IMR-90 (cell line): ENCODE results near the gene CLEC2A. TPM values are rescaled to one million over a fixed set of nuclear protein-coding genes. Genes with fewer than 3 reads are reported as not detected.

Source experiments
- ATAC-seq: fragments of 200-7000 bp; cut with Tn5 transposase; 2 replicates; pipeline ENCODE4 v1.9.1; 2020; ENCODE audit warnings: low read depth, mild to moderate bottlenecking, moderate library complexity
- BruUV-seq: library from RNA; stranded (reverse); fragments of 400-500 nt; replicated peaks from 2 replicates; lab custom pipeline; 2021; lab: Mats Ljungman, UMichigan
- CTCF ChIA-PET: fragments of 300-600 bp; formaldehyde crosslinking; extraction: SDS; loops from one replicate; lab custom pipeline; 2021; ENCODE audit warnings: antibody characterized with exemption; lab: Yijun Ruan, JAX
- POLR2A ChIA-PET: fragments of 300-600 bp; sonication (Branson Sonifier 250); formaldehyde crosslinking; loops from one replicate; lab custom pipeline; 2022; ENCODE audit warnings: antibody characterized with exemption; ENCODE audit not compliant: unreplicated experiment; lab: Charles Lee
- DNase-seq: peaks from one replicate; pipeline ENCODE4 v3.0.0; 2013
- H2AFZ ChIP-seq: replicated peaks from 2 replicates; pipeline ENCODE3; 2013; ENCODE audit warnings: low read length, mild to moderate bottlenecking; ENCODE audit not compliant: poor library complexity
- H2AK5ac ChIP-seq: 2 replicates; pipeline ENCODE4 v1.6.1; 2013; ENCODE audit warnings: low read depth, low read length, inconsistent platforms
- H2AK9ac ChIP-seq: replicated peaks from 2 replicates; pipeline ENCODE3; 2013; ENCODE audit warnings: mild to moderate bottlenecking, low read depth, low read length, moderate library complexity; ENCODE audit not compliant: poor library complexity
- H2BK120ac ChIP-seq: 2 replicates; pipeline ENCODE4 v1.6.1; 2013; ENCODE audit warnings: low read depth, low read length, inconsistent platforms
- H2BK15ac ChIP-seq: 3 replicates; pipeline ENCODE4 v1.6.1; 2013; ENCODE audit warnings: low read depth, low read length, inconsistent platforms
- H2BK20ac ChIP-seq: 2 replicates; pipeline ENCODE4 v1.6.1; 2013; ENCODE audit warnings: low read depth, mild to moderate bottlenecking, inconsistent platforms, low read length, moderate library complexity
- H2BK5ac ChIP-seq: 2 replicates; pipeline ENCODE4 v1.6.1; 2013; ENCODE audit warnings: mild to moderate bottlenecking, low read depth, low read length, inconsistent platforms; ENCODE audit not compliant: poor library complexity, severe bottlenecking
- H3K14ac ChIP-seq: replicated peaks from 2 replicates; pipeline ENCODE4 v1.6.1; 2013; ENCODE audit warnings: low read depth, low read length, inconsistent platforms
- H3K18ac ChIP-seq: 2 replicates; pipeline ENCODE4 v1.6.1; 2013; ENCODE audit warnings: low read depth, low read length, control low read depth
- H3K23ac ChIP-seq: 2 replicates; pipeline ENCODE4 v1.6.1; 2013; ENCODE audit warnings: low read depth, low read length, inconsistent platforms
- H3K27ac ChIP-seq: 2 replicates; pipeline ENCODE4 v1.5.1; 2013; ENCODE audit warnings: mild to moderate bottlenecking, control low read depth, low read length; ENCODE audit not compliant: insufficient read depth
- H3K27me3 ChIP-seq: 2 replicates; pipeline ENCODE4 v1.6.1; 2013; ENCODE audit warnings: low read length; ENCODE audit not compliant: control insufficient read depth, insufficient read depth
- H3K36me3 ChIP-seq: 2 replicates; pipeline ENCODE4 v1.6.1; 2013; ENCODE audit warnings: low read length, mixed read lengths; ENCODE audit not compliant: control insufficient read depth, insufficient read depth
- H3K4ac ChIP-seq: 2 replicates; pipeline ENCODE4 v1.6.1; 2013; ENCODE audit warnings: low read depth, low read length, inconsistent platforms
- H3K4me1 ChIP-seq: 2 replicates; pipeline ENCODE4 v1.6.1; 2013; ENCODE audit warnings: low read length, mixed read lengths; ENCODE audit not compliant: control insufficient read depth, insufficient read depth
- H3K4me2 ChIP-seq: 2 replicates; pipeline ENCODE4 v1.6.1; 2013; ENCODE audit warnings: low read depth, mild to moderate bottlenecking, control low read depth, low read length, moderate library complexity
- H3K4me3 ChIP-seq: 2 replicates; pipeline ENCODE4 v1.5.1; 2013; ENCODE audit warnings: low read depth, mild to moderate bottlenecking, control low read depth, low read length, moderate library complexity; ENCODE audit not compliant: insufficient read depth
- H3K56ac ChIP-seq: 2 replicates; pipeline ENCODE4 v1.6.1; 2013; ENCODE audit warnings: low read length, inconsistent platforms; ENCODE audit not compliant: insufficient read depth; ENCODE audit errors: extremely low read depth
- H3K79me1 ChIP-seq, 2 experiments: 2 replicates each; pipeline ENCODE4 v1.6.1; 2013; ENCODE audit warnings: low read length in 2 of 2, inconsistent platforms in 1 of 2, low read depth in 1 of 2
- H3K9ac ChIP-seq: 2 replicates; pipeline ENCODE4 v1.6.1; 2013; ENCODE audit warnings: low read depth, low read length, control low read depth
- H3K9me1 ChIP-seq: 2 replicates; pipeline ENCODE4 v1.6.1; 2013; ENCODE audit warnings: low read length, inconsistent platforms; ENCODE audit not compliant: insufficient read depth
- H3K9me3 ChIP-seq: 2 replicates; pipeline ENCODE4 v1.6.1; 2013; ENCODE audit warnings: low read length; ENCODE audit not compliant: control insufficient read depth, insufficient read depth
- H4K20me1 ChIP-seq: 2 replicates; pipeline ENCODE4 v1.6.1; 2013; ENCODE audit warnings: low read length, inconsistent platforms; ENCODE audit not compliant: insufficient read depth
- H4K5ac ChIP-seq: 2 replicates; pipeline ENCODE4 v1.6.1; 2013; ENCODE audit warnings: mild to moderate bottlenecking, low read depth, low read length, control low read depth
- H4K8ac ChIP-seq, 2 experiments: 2 replicates each; pipeline ENCODE4 v1.6.1; 2013; ENCODE audit warnings: low read depth in 2 of 2, low read length in 2 of 2, control low read depth in 1 of 2, inconsistent platforms in 1 of 2
- H4K91ac ChIP-seq: 2 replicates; pipeline ENCODE4 v1.6.1; 2013; ENCODE audit warnings: low read depth, low read length, inconsistent platforms; ENCODE audit not compliant: insufficient read depth
- BHLHE40 ChIP-seq: fragments of 150-350 bp; IDR thresholded peaks from 2 replicates; pipeline ENCODE4 v1.6.1; 2016; ENCODE audit warnings: mild to moderate bottlenecking, low read depth, low read length
- CHD1 ChIP-seq: IDR thresholded peaks from 2 replicates; pipeline ENCODE4 v1.6.1; 2012; ENCODE audit warnings: low read depth, low read length, improper control_type of control experiment
- FOS ChIP-seq: fragments of 150-350 bp; IDR thresholded peaks from 2 replicates; pipeline ENCODE4 v1.6.1; 2016; ENCODE audit warnings: low read depth, low read length
- MAZ ChIP-seq: IDR thresholded peaks from 2 replicates; pipeline ENCODE4 v1.6.1; 2012; ENCODE audit warnings: low read depth, mild to moderate bottlenecking, low read length, improper control_type of control experiment, moderate library complexity, borderline replicate concordance
- POLR2A ChIP-seq: IDR thresholded peaks from 2 replicates; pipeline ENCODE4 v1.6.1; 2012; ENCODE audit warnings: mild to moderate bottlenecking, low read depth, low read length
- RAD21 ChIP-seq: IDR thresholded peaks from 2 replicates; pipeline ENCODE4 v1.6.1; 2012; ENCODE audit warnings: low read length, improper control_type of control experiment
- RCOR1 ChIP-seq: IDR thresholded peaks from 2 replicates; pipeline ENCODE4 v1.6.1; 2012; ENCODE audit warnings: mild to moderate bottlenecking, low read length, improper control_type of control experiment; ENCODE audit not compliant: insufficient replicate concordance
- RFX5 ChIP-seq: IDR thresholded peaks from 2 replicates; pipeline ENCODE4 v1.8.0; 2012; ENCODE audit warnings: low read depth, mild to moderate bottlenecking, low read length, moderate library complexity
- SMC3 ChIP-seq: fragments of 150-350 bp; IDR thresholded peaks from 2 replicates; pipeline ENCODE4 v1.6.1; 2016; ENCODE audit warnings: low read depth, mild to moderate bottlenecking, antibody characterized with exemption, low read length, moderate library complexity
- WGBS, 2 experiments: methylation state at CpG; one replicate each; pipeline versions ENCODE4 v1.1.5 to v1.1.7; 2013; ENCODE audit warnings: missing lambda C conversion rate in 2 of 2; ENCODE audit not compliant: insufficient read length in 1 of 2; ENCODE audit errors: extremely low coverage in 2 of 2; 5-methylcytosine and 5-hydroxymethylcytosine counted together
- dilution Hi-C: fragments of 300-500 bp; cut with HindIII; formaldehyde crosslinking; loops from one replicate; pipeline ENCODE4 v1.14.3; 2018; ENCODE audit warnings: low sequenced_read_pairs; ENCODE audit not compliant: unreplicated experiment
- in situ Hi-C: fragments of 300-500 bp; cut with MboI; formaldehyde crosslinking; loops from 3 replicates; pipeline ENCODE4 v1.14.3; 2019; ENCODE audit warnings: low sequenced_read_pairs, inconsistent platforms, mixed read lengths
- intact Hi-C: fragments of 100-400 bp; cut with micrococcal nuclease; formaldehyde crosslinking; loops from 2 replicates; pipeline ENCODE4 v1.10.0; 2022
- polyA plus RNA-seq, 3 experiments: library from polyadenylated mRNA; depleted of rRNA; stranded (reverse); fragments of >200 nt; gene quantifications; 2 replicates each; pipeline ENCODE4 v1.2.3, GENCODE V29; 2012; ENCODE audit warnings: low replicate concordance in 1 of 3
- total RNA-seq: library from RNA; depleted of rRNA; stranded (reverse); fragments of >200 nt; gene quantifications from 2 replicates; pipeline ENCODE4 v1.2.3, GENCODE V29; 2012
- TF ChIP-seq, protein P1 (sequence below): fragments of 150-350 bp; IDR thresholded peaks from 2 replicates; pipeline ENCODE4 v1.6.1; 2017; ENCODE audit warnings: mild to moderate bottlenecking, antibody characterized with exemption, low read length, low read depth
- TF ChIP-seq, protein P2 (sequence below): fragments of 150-350 bp; IDR thresholded peaks from 2 replicates; pipeline ENCODE4 v1.6.1; 2016; ENCODE audit warnings: low read depth, mild to moderate bottlenecking, low read length, moderate library complexity, borderline replicate concordance

Gene CLEC2A
- total and polyA plus RNA-seq, 2 of the 4 experiments (the other 2 are of a cell fraction) = not detected

DNA sequence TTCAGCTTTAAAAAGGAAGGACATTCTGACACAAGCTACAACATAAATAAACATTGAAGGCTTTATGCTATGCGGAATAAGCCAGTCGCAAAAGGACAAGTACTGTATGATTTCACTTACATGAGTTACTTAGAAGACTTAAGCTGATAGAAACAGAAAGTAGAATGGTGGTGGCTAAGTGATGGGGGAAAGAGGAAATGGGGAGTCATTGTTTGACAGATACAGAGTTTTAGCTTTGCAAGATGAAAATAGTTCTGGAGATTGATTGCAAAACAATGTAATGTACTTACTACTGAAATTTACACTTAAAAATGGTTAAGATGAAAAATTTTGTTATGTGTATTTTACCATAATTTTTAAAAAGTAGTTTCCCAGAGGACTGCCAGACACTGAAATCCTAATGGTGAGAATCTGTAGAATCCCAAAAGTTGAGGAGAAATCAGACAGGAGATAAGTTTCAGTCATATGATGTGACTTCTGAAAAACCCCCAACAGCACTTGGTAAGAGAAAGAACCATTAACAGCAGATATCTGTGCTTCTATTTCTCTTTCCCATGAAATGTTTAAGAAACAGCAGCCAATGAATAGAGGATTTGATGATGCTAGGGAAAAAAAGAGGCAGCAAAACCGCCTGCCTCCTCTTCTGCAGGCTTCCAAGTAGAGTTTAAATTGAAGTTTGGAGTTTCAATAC is 16.6 kb upstream of the CLEC2A start:
- Histone ChIP-seq H3K4me3 (no peak overlapping the region), H3K9me3 (no peaks in the 10 kb centered on the region), H2AFZ (no peak overlapping the region), H3K4me1 (no peaks in the 10 kb centered on the region), H3K27me3 (peaks cover 2% of the 10 kb centered on the region; the same call in 1 of the 2 replicates), H3K79me1 (no peaks in the 10 kb centered on the region), H3K18ac (no peak overlapping the region), H2BK20ac (no peak overlapping the region), H3K9me1 (no peaks in the 10 kb centered on the region; the same call in 1 of the 2 replicates), H3K14ac (no peak overlapping the region), H4K8ac (no peak overlapping the region), H3K4me2 (no peak overlapping the region), H4K20me1 (no peaks in the 10 kb centered on the region), H4K5ac (no peak overlapping the region), H2AK9ac (no peak overlapping the region), H4K91ac (no peak overlapping the region), H3K9ac (no peak overlapping the region), H2BK120ac (no peak overlapping the region), H2AK5ac (no peak overlapping the region), H2BK15ac (no peak overlapping the region), H3K36me3 (no peaks in the 10 kb centered on the region), H3K56ac (no peak overlapping the region), H3K27ac (no peak overlapping the region), H2BK5ac (no peak overlapping the region), H3K23ac (no peak overlapping the region), H3K4ac (no peak overlapping the region)
- in situ Hi-C loops (no loop called here), intact Hi-C loops (no loop called here), dilution Hi-C loops (no loop called here)
- BruUV-seq = no TSS peak
- no peak for DNase-seq
- ATAC-seq = no peak
- ChIA-PET CTCF (no interaction called here), POLR2A (no interaction called here)
- no peak for TF ChIP-seq FOS
- TF ChIP-seq POLR2A = no peak
- TF ChIP-seq BHLHE40 = no peak
- TF ChIP-seq, protein P1, sequence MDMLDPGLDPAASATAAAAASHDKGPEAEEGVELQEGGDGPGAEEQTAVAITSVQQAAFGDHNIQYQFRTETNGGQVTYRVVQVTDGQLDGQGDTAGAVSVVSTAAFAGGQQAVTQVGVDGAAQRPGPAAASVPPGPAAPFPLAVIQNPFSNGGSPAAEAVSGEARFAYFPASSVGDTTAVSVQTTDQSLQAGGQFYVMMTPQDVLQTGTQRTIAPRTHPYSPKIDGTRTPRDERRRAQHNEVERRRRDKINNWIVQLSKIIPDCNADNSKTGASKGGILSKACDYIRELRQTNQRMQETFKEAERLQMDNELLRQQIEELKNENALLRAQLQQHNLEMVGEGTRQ = no peak
- TF ChIP-seq RAD21 = no peak
- TF ChIP-seq MAZ = no peak
- no peak for TF ChIP-seq RCOR1
- TF ChIP-seq, protein P2, sequence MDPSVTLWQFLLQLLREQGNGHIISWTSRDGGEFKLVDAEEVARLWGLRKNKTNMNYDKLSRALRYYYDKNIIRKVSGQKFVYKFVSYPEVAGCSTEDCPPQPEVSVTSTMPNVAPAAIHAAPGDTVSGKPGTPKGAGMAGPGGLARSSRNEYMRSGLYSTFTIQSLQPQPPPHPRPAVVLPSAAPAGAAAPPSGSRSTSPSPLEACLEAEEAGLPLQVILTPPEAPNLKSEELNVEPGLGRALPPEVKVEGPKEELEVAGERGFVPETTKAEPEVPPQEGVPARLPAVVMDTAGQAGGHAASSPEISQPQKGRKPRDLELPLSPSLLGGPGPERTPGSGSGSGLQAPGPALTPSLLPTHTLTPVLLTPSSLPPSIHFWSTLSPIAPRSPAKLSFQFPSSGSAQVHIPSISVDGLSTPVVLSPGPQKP = no peak
- TF ChIP-seq SMC3 = no peak
- no peak for TF ChIP-seq CHD1
- no peak for TF ChIP-seq RFX5
- no CpG with 5 or more reads among the region's 3 CpGs for WGBS, 2 experiments
